SH-SY5Y (cell line): Measurements from ENCODE around the gene DNAJB13.

Experiments used
- GATA2 ChIP-seq: IDR thresholded peaks from 2 replicates; pipeline ENCODE4 v1.6.1; 2011; ENCODE audit warnings: mild to moderate bottlenecking, low read depth, low read length
- GATA3 ChIP-seq: IDR thresholded peaks from 2 replicates; pipeline ENCODE4 v1.6.1; 2011; ENCODE audit warnings: low read depth, mild to moderate bottlenecking, low read length, moderate library complexity

GRCh38 chr11:73999581-74000306, 48.9 kb downstream of the DNAJB13 start:
- TF ChIP-seq GATA2 (no peak), GATA3 (no peak)
